GM19099 (cell line): ENCODE data around the gene LMF1.

Experiments used
- POLR2A ChIP-seq: IDR thresholded peaks from 3 replicates; pipeline ENCODE4 v1.6.1; 2011; ENCODE audit warnings: low read depth; ENCODE audit not compliant: insufficient read length; ENCODE audit errors: extremely low read depth

Gene LMF1

GRCh38 chr16:893360-893759 is 77.4 kb downstream of the LMF1 start:
- TF ChIP-seq POLR2A: no peak

- no peak for TF ChIP-seq POLR2A
Measured at GRCh38 chr16:892536-893255, 78.1 kb downstream of the LMF1 start.

DNA sequence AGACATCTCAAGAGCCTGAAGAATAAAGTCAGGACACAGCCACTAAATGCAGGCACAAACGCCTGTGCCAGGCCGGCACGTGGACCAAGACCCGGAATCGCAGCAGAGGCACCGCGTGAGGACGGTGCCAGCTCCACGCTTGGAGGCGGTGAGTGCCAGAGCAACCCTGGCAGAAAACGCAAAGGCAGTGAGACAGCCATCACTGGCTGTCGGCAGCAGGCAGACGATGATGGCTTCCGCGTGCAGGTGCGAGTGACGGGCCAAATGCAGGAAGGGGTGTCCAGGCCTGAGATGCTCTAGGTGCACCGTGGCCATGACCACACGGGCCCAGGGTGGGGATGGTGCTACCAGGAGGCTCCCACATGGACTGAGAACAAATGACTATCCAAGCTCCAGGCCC is 78.8 kb downstream of the LMF1 start:
- TF ChIP-seq POLR2A: no peak

- no peak for TF ChIP-seq POLR2A
Measured at GRCh38 chr16:891353-891740, 79.4 kb downstream of the LMF1 start.

- no peak for TF ChIP-seq POLR2A
Measured at GRCh38 chr16:890716-891352, 80.0 kb downstream of the LMF1 start.

GRCh38 chr16:890217-890616 is 80.6 kb downstream of the LMF1 start:
- TF ChIP-seq POLR2A: no peak

GRCh38 chr16:889586-889985 is 81.2 kb downstream of the LMF1 start:
- no peak for TF ChIP-seq POLR2A

- no peak for TF ChIP-seq POLR2A
Measured at GRCh38 chr16:888901-889570, 81.7 kb downstream of the LMF1 start.

- TF ChIP-seq POLR2A: no peak
Measured at GRCh38 chr16:887846-888245, 82.9 kb downstream of the LMF1 start.

DNA sequence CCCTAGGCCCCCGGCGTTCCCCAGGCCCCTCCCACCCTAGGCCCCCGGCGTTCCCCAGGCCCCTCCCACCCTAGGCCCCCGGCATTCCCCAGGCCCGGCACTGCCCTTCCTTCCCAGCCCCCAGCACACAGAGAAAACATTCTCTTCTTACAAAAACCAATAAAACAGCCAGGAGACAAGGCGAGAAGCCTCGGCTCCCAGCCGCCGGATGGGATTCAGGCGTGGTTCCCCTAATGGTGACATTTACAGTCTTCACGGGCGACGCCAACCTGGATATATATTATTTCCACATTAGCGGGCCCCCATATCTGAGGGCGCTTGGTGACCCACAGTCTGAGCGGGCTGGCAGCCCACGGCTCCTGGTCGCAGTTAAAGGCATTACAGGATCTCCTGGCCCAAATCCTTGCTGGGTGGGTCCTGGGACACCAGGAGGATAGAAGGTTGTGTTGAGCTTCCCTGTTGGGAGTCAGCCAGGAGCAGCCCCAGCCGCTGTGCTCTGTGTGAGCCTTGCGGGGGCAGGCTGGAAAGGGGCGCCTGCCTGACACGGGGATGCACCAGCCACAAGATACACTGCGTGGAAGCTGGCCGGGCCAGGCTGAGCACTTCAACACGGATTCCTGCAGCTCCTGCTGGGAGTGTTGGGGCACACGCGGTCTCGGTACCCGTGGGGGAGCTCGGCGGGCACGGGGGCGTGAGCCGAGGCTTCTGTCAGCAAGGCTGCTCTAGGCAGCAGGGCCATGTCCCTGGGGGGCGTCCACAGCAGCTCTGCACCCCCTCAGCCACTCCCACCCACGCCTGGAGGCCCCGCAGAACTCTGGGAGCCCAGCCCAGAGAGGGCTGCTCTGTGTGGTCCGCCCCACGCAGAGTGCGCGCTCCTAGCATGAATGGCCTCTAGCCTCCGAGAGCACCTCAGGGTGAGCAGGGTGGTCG is 83.7 kb downstream of the LMF1 start:
- TF ChIP-seq POLR2A: no peak

- no peak for TF ChIP-seq POLR2A
Measured at GRCh38 chr16:886084-886543, 84.7 kb downstream of the LMF1 start.

GRCh38 chr16:885391-885790 is 85.4 kb downstream of the LMF1 start:
- TF ChIP-seq POLR2A: no peak

GRCh38 chr16:884232-884631 is 86.6 kb downstream of the LMF1 start:
- no peak for TF ChIP-seq POLR2A

DNA sequence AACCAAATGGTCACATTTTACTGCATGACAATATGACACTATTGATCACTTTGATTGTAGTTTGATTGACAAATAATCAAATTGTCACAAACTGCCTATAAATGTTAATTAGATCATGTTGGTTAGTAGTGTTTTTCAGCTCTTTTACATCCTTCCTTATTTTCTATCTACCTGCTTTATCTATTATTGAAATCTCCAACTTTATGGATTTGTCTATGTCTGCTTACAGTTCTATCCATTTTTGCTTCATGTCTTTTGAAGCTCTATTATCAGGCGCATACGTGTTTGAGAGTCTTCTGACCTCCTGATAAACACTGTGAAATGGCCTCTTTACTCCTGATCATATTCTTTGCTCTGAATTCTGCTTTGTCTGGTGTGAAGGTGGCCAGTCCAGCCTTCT is 87.0 kb downstream of the LMF1 start:
- no peak for TF ChIP-seq POLR2A

DNA sequence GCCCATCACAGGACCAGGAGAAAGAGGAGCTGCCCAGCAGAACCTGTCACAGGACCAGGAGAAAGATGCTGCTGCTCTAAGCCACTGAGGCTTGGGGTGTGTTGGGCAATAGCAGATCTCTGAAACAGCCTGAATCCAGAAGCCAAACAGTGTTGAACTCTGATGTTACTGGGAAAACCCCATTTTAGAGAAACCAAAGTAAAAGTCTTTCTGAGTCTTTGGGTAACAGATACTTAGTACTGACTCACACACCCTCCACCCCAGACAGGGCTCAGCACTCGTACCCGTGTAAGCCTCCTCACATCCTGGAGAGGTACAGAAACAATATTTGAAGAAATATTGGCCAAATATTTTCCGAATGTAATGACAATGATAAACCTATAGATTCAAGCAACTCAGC is 87.4 kb downstream of the LMF1 start:
- no peak for TF ChIP-seq POLR2A
